ENCODE results near the gene SUPT20H.

The SUPT20H gene

DNA sequence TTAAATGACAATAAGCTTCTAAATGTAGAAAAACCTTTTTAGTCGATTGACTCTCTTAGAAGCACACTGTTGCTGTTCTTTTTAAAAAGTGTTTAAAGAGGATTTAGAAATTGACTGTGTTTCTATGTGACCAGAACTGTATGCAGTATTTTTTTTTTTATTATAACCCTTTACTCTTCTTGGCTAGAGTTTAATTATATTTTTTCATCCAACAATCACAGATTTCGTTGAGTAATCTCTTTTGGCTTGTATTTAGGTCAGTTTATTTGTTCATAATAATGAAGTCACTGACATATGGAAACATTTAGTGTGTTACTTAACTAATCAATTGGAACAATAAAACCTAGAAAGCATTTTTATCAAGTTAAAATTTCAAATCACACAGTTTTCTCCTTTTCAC lies 26.1 kb upstream of the SUPT20H start:
- ChIA-PET CTCF (interaction anchor here (0.6 kb wide), 1 partner anchor 624 kb away, joined by 3 read pairs; no protein-coding TSS in a partner anchor), POLR2A (no interaction called here)
- TF ChIP-seq BHLHE40 (IDR thresholded peaks at IDR 0.05; ENCODE audit: borderline replicate concordance) (no peak), TARDBP (IDR thresholded peaks at IDR 0.05) (no peak), ZNF384 (IDR thresholded peaks at IDR 0.05) (no peak), HDGF (IDR thresholded peaks at IDR 0.05; ENCODE audit: borderline replicate concordance) (no peak), CTBP1 (IDR thresholded peaks at IDR 0.05; ENCODE audit: borderline replicate concordance) (no peak), SUZ12 (IDR thresholded peaks at IDR 0.05) (no peak), ARNT (IDR thresholded peaks at IDR 0.05) (no peak), ELF4 (IDR thresholded peaks at IDR 0.05) (no peak), FOXK2 (IDR thresholded peaks at IDR 0.05) (no peak), FOXA1 (IDR thresholded peaks at IDR 0.05) (no peak), LEF1 (IDR thresholded peaks at IDR 0.05; ENCODE audit: borderline replicate concordance) (no peak), L3MBTL2 (conservative IDR thresholded peaks at IDR 0.05) (no peak), FOXM1 (IDR thresholded peaks at IDR 0.05; ENCODE audit: borderline replicate concordance) (no peak), SP1 (IDR thresholded peaks at IDR 0.05) (no peak)
- no peak for DNase-seq (ENCODE audit: extremely low spot score)

DNA sequence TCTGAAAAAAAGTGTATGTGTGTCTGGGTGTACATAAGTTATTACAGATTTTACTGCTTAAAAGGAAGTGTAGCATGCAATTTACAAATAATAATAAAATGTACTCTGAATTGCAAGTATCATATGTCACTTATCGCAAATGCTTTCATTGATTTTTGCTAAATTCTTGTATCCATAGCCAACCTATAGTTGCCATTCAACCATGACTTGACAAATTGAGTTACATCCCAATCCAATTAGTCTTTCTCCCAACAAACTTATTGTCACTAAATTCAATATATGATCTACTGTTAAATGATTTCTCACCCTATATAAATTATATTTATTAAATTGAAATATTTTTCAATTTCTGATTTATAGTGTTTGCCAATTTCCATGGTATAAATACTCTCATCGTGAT lies 17.3 kb upstream of the SUPT20H start:
- POLR2A ChIA-PET, result no interaction called here
- CTCF ChIA-PET, result no interaction called here
- TF ChIP-seq FOXM1 (IDR thresholded peaks at IDR 0.05; ENCODE audit: borderline replicate concordance), result no peak
- TF ChIP-seq NFRKB (IDR thresholded peaks at IDR 0.05), result no peak
- no peak for TF ChIP-seq FOXA1 (IDR thresholded peaks at IDR 0.05)
- no peak for TF ChIP-seq SUZ12 (IDR thresholded peaks at IDR 0.05)
- TF ChIP-seq, protein P1, sequence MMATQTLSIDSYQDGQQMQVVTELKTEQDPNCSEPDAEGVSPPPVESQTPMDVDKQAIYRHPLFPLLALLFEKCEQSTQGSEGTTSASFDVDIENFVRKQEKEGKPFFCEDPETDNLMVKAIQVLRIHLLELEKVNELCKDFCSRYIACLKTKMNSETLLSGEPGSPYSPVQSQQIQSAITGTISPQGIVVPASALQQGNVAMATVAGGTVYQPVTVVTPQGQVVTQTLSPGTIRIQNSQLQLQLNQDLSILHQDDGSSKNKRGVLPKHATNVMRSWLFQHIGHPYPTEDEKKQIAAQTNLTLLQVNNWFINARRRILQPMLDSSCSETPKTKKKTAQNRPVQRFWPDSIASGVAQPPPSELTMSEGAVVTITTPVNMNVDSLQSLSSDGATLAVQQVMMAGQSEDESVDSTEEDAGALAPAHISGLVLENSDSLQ (IDR thresholded peaks at IDR 0.05), result no peak
- no peak for TF ChIP-seq FOXK2 (IDR thresholded peaks at IDR 0.05)
- no peak for TF ChIP-seq ARNT (IDR thresholded peaks at IDR 0.05)
- no peak for TF ChIP-seq LEF1 (IDR thresholded peaks at IDR 0.05; ENCODE audit: borderline replicate concordance)
- TF ChIP-seq ZNF384 (IDR thresholded peaks at IDR 0.05), result no peak
- no peak for DNase-seq (ENCODE audit: extremely low spot score)

DNA sequence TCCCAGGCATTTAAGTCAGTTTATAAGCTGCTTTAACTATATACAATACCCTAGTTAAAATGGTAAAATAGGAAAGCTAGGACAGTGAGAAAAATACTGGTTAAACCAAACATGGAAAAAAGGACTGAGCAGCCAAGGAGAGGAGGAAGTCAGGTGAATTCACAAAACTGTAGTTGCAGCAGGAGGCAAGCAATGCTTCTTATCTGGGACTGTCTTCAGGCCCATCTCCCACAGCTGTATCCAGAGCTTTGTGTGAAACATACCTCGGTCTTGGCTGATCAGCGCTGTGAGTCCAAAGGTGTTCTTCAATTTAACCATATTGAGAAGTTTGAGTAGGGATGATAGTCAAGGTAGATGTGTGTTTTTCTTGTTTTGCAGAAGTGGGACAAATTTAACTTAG lies 15.7 kb upstream of the SUPT20H start:
- TF ChIP-seq SUZ12 (IDR thresholded peaks at IDR 0.05) (no peak), NFRKB (IDR thresholded peaks at IDR 0.05) (no peak), CTBP1 (IDR thresholded peaks at IDR 0.05; ENCODE audit: borderline replicate concordance) (no peak), LEF1 (IDR thresholded peaks at IDR 0.05; ENCODE audit: borderline replicate concordance) (no peak), FOXA1 (IDR thresholded peaks at IDR 0.05) (no peak), TARDBP (IDR thresholded peaks at IDR 0.05) (no peak), ZNF384 (IDR thresholded peaks at IDR 0.05) (no peak), FOXM1 (IDR thresholded peaks at IDR 0.05; ENCODE audit: borderline replicate concordance) (no peak), ELF4 (IDR thresholded peaks at IDR 0.05) (no peak), SP1 (IDR thresholded peaks at IDR 0.05) (no peak), ARNT (IDR thresholded peaks at IDR 0.05) (no peak)
- ChIA-PET POLR2A (no interaction called here), CTCF (no interaction called here)
- DNase-seq (ENCODE audit: extremely low spot score), result no peak

DNA sequence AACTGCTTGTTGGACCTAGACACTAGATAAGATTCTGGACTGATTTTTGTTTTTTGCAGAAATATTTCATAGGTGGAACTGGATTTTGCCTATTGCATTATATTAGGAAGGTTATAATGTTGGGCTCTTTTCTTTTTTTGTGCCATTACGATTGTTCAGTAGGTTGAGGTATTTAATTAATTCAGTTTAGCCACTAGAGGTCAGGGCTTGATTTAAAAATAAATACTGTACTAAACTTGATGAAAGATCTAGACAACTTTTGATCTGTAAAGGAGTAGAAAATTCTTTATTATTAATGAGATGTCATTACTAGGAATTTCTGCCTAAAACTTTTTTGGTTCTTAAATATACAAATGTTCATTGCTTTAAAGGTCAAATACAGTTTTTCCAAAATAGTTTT lies 15.2 kb upstream of the SUPT20H start:
- POLR2A ChIA-PET, result no interaction called here
- no peak for DNase-seq (ENCODE audit: extremely low spot score)
- CTCF ChIA-PET, result interaction anchor here (0.9 kb wide), 1 partner anchor 10 kb away, joined by 4 read pairs; no protein-coding TSS in a partner anchor
- TF ChIP-seq FOXM1 (IDR thresholded peaks at IDR 0.05; ENCODE audit: borderline replicate concordance) (no peak), SUZ12 (IDR thresholded peaks at IDR 0.05) (no peak), BHLHE40 (IDR thresholded peaks at IDR 0.05; ENCODE audit: borderline replicate concordance) (no peak), HDGF (IDR thresholded peaks at IDR 0.05; ENCODE audit: borderline replicate concordance) (no peak), LEF1 (IDR thresholded peaks at IDR 0.05; ENCODE audit: borderline replicate concordance) (no peak), TARDBP (IDR thresholded peaks at IDR 0.05) (no peak), FOXK2 (IDR thresholded peaks at IDR 0.05) (no peak), ARNT (IDR thresholded peaks at IDR 0.05) (no peak), CTBP1 (IDR thresholded peaks at IDR 0.05; ENCODE audit: borderline replicate concordance) (no peak)
- TF ChIP-seq, protein P1 (IDR thresholded peaks at IDR 0.05), result no peak

DNA sequence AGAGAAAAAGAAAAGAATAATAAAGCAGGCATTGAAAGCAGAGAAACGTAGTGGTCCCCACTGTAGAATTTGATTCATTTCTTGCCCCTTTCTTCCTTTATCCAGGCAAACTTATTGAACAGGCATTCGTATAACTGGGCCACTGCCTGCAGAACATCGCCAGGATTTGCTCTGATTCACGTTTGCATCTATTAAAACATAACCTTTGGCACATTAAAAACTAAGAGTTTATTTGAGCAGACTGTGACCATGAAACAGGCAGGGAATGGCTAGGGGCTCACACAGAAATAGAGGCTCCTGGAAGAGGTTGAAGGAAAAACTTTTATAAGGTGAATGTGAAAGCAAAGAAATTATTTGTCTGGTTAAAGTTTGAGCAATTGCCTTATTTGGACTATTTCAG lies 12.5 kb upstream of the SUPT20H start:
- no peak for DNase-seq (ENCODE audit: extremely low spot score)
- POLR2A ChIA-PET, result no interaction called here
- TF ChIP-seq NFRKB (IDR thresholded peaks at IDR 0.05) (no peak), FOXK2 (IDR thresholded peaks at IDR 0.05) (no peak), LEF1 (IDR thresholded peaks at IDR 0.05; ENCODE audit: borderline replicate concordance) (no peak), ZNF384 (IDR thresholded peaks at IDR 0.05) (no peak), FOXM1 (IDR thresholded peaks at IDR 0.05; ENCODE audit: borderline replicate concordance) (no peak), ARNT (IDR thresholded peaks at IDR 0.05) (no peak), ELF4 (IDR thresholded peaks at IDR 0.05) (no peak), HDGF (IDR thresholded peaks at IDR 0.05; ENCODE audit: borderline replicate concordance) (no peak), TARDBP (IDR thresholded peaks at IDR 0.05) (no peak)
- CTCF ChIA-PET, result no interaction called here

DNA sequence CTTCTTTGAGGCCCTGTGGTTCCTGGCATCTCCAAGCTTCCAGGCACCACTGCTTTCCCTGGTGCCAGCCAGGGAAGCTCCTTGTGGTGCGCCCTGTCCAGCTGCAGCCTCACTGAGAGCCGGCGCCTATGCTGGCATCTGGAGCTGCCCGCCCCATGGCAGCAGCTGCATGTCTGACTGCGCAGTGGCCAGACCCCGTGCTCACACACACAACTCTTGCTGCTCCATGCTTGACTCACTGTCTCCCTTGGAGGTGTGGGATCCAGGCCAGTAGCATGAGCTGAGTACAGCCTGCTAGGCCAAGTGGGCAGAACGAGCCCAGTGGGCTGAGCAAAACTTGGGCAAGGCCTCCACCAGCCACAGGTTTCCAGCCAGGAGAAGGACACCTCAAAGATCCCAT lies 11.5 kb upstream of the SUPT20H start:
- TF ChIP-seq FOXM1 (IDR thresholded peaks at IDR 0.05; ENCODE audit: borderline replicate concordance) (no peak), HDGF (IDR thresholded peaks at IDR 0.05; ENCODE audit: borderline replicate concordance) (no peak), SUZ12 (IDR thresholded peaks at IDR 0.05) (no peak), L3MBTL2 (conservative IDR thresholded peaks at IDR 0.05) (no peak), ELF4 (IDR thresholded peaks at IDR 0.05) (no peak), SP1 (IDR thresholded peaks at IDR 0.05) (no peak), FOXA1 (IDR thresholded peaks at IDR 0.05) (no peak)
- ChIA-PET POLR2A (interaction anchor here (1.8 kb wide), 1 partner anchor 71 kb away, joined by 7 read pairs; the partner anchor contains the start of gene EXOSC8), CTCF (no interaction called here)
- no peak for DNase-seq (ENCODE audit: extremely low spot score)

DNA sequence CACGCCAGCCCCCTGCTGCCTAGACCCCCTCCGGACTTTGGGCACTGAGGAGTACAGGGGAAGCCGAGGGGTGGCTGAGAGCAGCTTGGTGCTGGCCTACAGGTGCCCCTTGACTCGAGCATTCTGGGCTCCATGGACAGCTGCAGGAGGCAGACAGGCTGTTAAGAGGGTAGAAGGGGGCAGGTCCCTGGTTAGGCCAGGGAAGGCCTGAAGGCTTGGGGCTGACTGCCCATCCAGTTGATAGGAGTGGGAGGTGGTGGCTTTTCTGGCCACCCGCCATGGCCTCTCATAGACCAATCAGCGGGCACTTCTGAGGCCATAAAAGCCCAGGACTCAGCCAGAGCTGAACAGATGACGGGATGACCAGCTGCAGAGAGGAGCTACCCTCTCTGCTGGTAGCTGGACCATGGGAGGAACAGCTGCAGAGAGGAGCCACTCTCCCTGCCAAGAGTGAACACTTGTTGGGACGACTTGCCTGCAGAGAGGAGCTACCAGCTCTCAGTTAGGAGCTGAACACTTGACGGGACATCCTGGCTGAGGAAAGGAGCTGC lies 10.7 kb upstream of the SUPT20H start:
- TF ChIP-seq FOXK2 (IDR thresholded peaks at IDR 0.05), result no peak
- no peak for DNase-seq (ENCODE audit: extremely low spot score)
- ChIA-PET CTCF (no interaction called here), POLR2A (interaction anchor here (1.8 kb wide), 1 partner anchor 70 kb away, joined by 7 read pairs; the partner anchor contains the start of gene EXOSC8)
